Measurements from ENCODE around the gene UFL1.
"Not testable (repeated sequence)": the region's sequence is repeated elsewhere in the genome, so short reads cannot be mapped to it uniquely, and the experiment has no call there.

UFL1 gene

DNA sequence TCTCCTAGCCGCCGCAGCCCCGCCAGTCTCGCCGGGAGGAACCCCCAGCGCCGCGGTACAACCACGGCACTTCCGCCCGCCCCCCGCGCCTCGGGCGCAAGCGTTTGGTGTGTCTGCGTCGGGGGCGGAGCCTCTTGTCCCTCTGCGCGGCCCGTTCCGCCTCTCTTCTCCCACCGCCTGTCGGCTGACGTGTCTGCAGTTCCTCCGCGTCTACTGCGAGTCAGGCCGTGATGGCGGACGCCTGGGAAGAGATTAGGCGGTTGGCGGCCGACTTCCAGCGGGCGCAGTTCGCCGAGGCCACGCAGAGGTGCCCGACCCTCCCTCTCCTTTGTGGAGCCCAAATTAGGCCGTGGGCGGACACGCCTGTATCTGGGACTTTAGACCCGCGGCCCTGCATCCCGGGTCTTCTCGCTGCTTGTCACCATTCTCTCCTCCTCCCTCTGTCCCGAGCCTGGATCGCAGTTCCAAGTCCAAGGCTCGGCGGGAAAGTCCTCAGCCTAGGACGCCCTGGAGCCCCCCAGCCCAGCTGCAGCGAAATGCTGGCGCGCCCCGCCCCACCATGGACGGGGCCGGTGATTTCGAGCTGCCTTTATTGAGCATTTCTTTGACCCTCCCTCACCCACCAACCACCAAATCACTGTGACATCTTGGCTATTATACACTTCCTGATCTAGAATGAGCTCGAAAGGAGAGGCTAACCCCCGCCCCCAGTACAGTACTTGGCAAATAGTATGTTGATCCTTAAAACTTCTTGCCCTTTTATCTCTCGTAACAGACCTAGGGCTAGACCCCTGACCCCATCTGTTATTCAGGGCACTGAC is at the start of gene UFL1:
TSS of gene UFL1 (plus strand) at position 163 of the 821 bp plus-strand sequence. CDS start at position 231, 68 bp downstream.
- peak; percentile 92 for DNase-seq

- not testable (repeated sequence) for DNase-seq
These were observed 49.3 kb upstream of the UFL1 start for GRCh38 chr6:96472291-96472690.

GRCh38 chr6:96478695-96479094 is 42.9 kb upstream of the UFL1 start:
- DNase-seq: no peak

DNA sequence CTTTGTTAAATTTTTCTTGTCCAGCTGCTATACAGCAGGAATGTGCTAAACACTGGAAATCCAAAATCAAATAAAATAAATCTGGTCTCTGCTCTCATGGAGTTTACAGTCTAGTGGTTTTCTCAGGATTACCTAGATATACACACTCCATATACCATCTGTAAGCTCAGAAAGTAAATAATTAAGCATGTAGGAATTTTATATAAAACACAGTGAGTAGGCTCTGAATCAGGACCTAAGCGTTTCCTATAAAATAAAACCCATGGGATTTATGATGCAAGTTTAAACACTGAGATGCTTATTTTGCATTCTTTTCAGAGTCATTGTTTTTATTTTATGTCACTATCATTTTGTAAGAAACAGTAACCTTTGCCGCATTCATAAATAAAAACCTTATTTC is 29.7 kb upstream of the UFL1 start:
- no peak for DNase-seq

GRCh38 chr6:96499781-96500180 is 21.8 kb upstream of the UFL1 start:
- peak; percentile 6 for DNase-seq

DNA sequence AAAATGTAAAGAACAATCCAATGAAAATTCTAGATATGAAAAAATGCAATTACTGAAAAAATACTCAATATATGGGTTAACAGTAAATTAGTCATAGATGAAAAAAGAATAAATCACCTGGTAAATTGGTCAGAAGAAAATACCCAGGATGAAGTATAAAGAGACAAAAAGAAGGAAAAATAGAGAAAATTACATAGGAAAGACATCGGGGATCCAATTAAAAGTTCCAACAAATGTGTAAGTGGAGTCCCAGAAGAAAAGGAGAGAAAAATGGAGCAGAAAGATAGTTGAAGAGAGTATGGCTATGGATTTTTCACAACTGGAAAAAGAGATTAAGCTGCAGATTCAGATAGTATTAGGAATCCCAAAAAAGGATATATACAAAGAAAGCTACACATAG is 18.7 kb upstream of the UFL1 start:
- DNase-seq: no peak

- DNase-seq: no peak
These were observed 16.2 kb upstream of the UFL1 start for GRCh38 chr6:96505363-96505762.

- no peak for DNase-seq
These were observed 12.3 kb upstream of the UFL1 start for GRCh38 chr6:96509281-96509680.

DNA sequence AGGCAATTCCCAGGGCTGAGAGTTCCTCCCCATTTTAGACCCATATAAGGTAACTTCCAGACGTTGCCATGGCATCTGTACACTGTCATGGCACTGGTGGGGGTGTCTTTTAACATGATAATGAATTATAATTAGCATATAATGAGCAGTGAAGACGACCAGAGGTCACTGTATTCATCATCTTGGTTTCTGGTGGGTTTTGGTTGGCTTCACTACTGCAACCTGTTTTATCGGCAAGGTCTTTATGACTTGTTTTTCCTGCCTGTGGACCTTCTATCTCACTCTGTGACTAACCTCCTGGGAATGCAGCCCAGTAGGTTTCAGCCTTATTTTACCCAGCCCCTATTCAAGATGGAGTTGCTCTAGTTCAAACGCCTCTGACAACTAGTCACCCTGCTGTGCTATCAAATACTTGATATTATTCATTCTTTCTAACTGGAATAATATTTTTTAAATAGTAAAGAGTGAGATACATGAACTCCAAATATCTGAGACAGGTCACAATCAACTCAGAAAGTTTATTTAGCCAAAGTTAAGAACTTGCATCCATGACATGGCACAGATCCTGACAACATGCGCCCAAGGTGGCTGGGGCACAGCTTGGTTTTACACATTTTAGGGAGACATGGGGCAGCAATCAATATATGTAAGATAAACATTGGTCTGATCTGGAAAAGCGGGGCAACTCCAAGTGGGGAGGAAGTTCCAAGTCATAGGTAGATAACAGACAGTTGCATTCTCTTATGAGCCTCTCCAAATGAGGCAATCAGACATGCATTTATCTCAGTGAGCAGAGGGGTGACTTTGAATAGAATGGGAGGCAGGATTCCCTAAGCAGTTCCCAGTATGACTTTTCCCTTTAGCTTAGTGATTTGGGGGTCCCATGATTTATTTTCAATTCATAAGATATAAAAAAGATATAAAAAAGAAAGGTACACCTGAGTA is 1.2 kb upstream of the UFL1 start:
- DNase-seq: no peak

GRCh38 chr6:96521306-96521643 is 331 bp upstream of the UFL1 start:
- DNase-seq: no peak

- DNase-seq: peak; percentile 36
These were observed 931 bp downstream of the UFL1 start for GRCh38 chr6:96522465-96523009.

DNA sequence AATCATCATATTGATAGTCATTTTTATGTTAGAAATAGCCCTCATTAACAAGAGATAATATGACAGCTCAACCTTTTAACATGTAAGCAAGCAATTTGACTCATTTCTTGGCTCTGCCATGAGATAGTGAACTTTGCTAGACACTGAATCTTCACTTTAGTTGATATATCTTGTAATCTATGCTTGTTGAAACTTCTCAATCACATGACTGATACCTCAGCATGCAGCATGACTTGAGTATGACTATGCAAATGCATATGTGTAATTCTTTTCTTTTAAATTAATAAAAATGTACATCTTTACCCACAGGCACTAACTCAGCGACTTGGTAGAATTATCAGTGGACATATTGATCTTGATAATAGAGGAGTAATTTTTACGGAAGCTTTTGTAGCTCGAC is 6.6 kb downstream of the UFL1 start:
- DNase-seq: no peak

DNA sequence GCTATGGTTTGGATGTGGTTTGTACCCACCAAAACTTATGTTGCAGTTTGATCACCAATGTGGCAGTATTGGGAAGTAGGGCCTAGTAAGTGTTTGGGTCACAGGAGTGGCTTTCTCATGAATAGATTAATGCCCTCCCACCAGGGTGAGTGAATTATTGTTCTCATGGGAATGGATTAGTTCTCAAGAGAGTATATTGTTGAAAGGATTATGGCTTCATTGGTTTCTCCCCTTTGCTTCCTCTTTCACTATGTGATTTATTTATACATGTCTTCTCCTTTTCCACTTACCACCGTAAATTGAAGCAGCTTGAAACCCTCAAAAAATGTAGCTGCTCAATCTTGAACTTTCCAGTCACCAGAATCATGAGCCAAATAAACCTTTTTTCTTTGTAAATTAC is 10.8 kb downstream of the UFL1 start:
- no peak for DNase-seq

DNA sequence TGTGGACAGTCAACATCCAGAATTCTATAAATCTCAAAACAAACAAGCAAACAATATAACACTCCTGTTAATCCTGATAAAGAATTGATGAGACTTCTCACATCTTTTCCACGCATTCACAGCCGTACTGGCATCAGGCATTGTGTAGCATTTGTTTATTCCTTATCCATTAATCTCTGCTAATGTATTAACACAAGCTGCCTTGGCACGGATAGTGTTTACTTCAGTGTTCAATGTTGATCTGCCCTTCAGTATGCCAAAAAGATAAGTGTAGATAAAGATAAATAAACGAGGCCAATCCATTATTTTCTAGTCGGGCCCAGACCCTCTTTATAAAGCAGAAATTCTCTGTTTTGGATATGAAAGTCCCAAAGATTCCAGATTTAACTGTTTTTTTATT is 16.1 kb downstream of the UFL1 start:
- DNase-seq: no peak

DNA sequence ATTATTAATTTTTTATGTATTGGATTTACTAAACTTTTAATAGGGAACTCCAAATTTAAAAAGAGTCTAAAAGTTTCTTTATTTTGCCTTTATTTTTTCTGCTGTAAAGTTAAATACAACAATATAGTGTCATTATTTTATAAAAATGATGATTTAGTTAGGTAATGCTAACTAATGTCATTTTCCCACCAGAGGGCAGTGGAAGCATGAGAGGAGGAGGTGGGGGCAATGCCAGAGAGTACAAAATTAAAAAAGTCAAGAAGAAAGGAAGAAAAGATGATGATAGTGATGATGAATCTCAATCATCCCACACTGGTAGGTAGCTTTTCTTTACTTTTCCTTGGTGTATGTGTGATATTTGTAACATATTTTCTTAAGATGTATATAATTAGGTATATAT is 21.1 kb downstream of the UFL1 start:
- DNase-seq: no peak

DNA sequence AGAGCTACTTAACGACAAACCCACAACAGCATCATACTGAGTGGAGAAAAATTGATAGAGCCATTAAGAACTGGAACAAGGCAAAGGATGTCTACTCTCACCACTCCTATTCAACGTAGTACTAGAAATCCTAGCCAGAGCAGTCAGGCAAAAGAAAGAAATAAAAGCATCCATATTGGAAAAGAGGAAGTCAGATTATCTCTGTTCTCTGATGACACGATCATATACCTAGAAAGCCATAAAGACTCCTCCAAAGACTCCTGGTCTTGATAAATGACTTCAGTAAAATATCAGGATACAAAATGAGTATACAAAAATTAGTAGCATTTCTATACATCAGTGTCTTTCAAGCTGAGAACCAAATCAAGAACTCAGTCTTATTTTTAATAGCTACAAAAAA is 24.3 kb downstream of the UFL1 start:
- no peak for DNase-seq

- no peak for DNase-seq
These were observed 26.0 kb downstream of the UFL1 start for GRCh38 chr6:96547654-96548053.

DNA sequence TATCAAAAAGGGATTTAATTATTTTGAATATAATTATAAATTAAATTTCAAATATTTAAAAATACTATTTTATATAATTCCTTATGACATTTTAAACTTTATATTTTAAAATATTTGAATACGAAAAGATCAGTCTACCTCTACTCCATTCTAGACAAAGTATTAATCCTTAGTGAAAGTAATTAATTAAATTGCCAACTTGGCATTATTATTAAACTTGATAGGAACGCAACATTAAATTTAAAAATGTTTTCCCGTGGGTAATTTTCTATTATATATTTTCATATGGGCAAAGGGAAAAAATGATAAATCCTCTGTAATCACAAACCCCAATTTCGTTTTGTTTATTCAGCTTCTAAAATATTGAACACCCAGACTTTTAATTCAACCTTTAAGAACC is 33.0 kb downstream of the UFL1 start:
- DNase-seq: no peak

GRCh38 chr6:96559740-96560139 is 38.1 kb downstream of the UFL1 start:
- DNase-seq: not testable (repeated sequence)

GRCh38 chr6:96562886-96563285 is 41.3 kb downstream of the UFL1 start, which contains the start of gene FHL5:
FHL5 (plus strand) TSS chr6:96563128; CDS start chr6:96603614, 40,486 bp downstream.
- no peak for DNase-seq

DNA sequence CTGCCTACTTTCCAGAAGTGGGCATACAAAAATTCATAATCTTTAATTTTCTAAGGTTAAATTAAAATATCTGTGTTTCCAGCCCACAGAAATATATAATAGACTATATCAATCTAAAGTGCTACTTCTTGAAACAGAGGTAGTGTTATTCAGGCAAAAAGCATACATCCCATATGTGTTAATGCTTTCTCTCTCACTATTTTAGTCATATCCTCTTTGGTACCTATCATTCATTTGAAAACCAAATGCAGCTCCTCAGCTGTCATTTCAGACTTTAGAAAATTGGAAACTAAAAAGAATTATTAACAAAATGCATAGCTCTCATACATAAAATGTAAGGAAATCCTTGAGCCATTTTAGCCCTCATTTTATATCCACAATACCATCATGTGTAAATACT is 42.2 kb downstream of the UFL1 start:
- DNase-seq: no peak

DNA sequence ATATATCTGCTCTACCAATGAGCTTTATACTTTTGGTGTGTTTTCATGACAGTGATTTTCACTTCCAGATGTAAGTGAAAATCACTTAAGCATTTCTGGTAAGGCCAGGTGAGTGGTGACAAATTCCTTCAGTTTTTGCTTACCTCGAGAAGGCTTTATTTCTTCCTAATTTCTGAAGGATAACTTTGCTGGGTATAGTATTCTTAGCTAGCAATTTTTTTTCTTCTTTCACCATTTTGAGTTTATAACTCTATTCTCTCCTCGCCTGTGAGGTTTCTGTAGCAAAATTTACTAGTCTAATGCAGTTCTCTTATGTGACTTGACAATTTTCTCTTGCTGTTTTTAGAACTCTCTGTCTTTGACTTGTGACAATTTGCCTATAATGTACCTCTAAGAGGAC is 48.4 kb downstream of the UFL1 start:
- DNase-seq: no peak

GRCh38 chr6:96571551-96571950 is 49.9 kb downstream of the UFL1 start:
- no peak for DNase-seq

GRCh38 chr6:96575359-96575758 is 53.8 kb downstream of the UFL1 start:
- DNase-seq: no peak

Data from SHP77 treated with DMSO at 0.1 percent for 48 hours (cell line).